Cerebellar cortex (tissue), 1 donor: ENCODE data around the gene RNF4.
"Not testable (repeated sequence)": the region's sequence is repeated elsewhere in the genome, so short reads cannot be mapped to it uniquely, and the experiment has no call there.

Source experiments
- DNase-seq: peaks from one replicate; pipeline ENCODE4 v3.0.0-alpha.2; 2015; ENCODE audit warnings: low spot score

Gene RNF4

GRCh38 chr4:2534904-2535375 lies 66.0 kb downstream of the RNF4 start:
- DNase-seq, result peak; percentile 21

DNA sequence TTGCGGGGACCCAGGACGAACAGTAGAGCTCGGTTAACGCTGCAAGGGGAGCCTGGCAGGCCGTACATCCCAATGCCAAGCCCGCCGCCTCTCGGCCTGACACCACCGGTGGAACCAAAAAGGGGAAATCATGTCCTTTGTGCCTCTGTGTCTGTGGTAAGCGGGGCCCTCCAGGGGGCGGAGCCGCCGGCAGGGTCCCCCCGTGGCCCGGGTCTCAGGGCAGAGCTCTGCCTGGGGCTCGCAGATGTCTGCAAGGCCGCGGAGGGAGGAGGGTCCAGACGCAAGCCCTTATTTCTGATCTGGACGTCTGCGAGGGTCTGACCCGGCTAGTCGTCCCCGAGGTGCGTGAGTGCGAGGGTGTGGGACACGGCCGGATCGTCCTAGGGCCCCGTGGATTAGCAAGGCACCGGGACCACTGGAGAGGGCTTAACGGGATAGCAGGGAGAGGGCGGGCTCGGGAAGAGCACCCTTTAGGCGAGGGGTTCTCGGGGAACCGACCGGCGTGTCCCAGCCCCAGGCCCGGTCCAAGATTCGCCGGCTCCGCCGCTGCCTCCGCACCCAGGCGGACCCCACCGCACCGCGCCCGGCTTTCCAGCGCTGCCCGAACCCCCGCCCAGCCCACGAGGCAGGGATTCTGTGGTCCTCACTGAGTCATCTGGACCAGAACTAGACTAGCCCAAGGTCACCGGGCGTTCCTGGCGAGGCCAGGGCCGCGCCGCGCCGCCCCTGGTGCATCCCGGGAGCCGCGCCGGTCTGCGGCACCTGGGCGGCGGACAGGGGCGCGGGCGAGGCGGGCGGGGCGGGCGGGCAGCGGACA lies 66.7 kb downstream of the RNF4 start:
- DNase-seq, result peak; percentile 42

DNA sequence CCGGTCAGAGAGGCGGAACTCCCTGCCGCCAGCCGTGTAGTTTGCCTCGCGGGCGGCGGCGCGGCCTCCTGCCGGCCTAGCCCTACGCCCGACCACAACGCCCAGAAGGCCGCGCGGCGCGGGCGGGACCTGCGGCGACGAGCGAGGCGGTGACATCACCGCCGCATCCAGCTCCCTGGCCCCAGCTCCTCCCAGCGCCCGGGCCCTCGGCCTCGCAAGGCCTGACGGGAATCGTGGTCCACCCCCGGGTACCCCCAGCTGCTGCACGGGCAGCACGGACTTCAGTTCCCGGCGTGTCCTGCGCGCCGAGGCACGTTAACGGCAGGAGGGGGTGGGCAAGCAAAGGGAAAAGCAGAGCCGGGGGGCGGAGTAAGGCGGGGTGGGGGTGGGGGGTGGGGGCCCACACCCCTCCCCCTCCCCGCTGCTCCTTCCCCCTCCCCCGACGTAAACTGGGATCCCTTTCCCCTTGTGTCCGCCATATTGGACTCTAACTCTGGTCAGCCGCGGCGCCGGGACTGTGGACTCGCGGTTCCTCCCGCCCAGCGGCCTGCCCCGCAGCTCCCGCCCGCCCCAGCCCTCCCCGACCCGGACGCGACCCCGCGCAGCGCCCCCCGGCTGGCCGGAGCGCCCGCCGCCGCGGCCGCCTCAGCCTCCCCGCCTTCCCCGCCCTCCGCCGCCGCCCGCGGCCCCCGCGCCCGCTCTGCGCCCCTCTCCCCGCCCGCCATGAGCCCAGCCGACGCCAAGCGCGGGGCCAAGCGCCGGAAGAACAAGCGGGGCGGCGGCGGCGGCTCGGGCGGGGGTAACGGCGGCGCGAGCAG lies 67.5 kb downstream of the RNF4 start, which contains the start of gene FAM193A:
TSS of gene FAM193A (plus strand) at position 455 of the 818 bp plus-strand sequence. CDS start at position 724, 269 bp downstream.
- peak; percentile 99 for DNase-seq

- peak; percentile 38 for DNase-seq
Observed at GRCh38 chr4:2537011-2537830, 68.3 kb downstream of the RNF4 start.

- DNase-seq, result not testable (repeated sequence)
Observed at GRCh38 chr4:2543580-2544191, 74.8 kb downstream of the RNF4 start.

- DNase-seq, result no peak
Observed at GRCh38 chr4:2545321-2546013, 76.6 kb downstream of the RNF4 start.

DNA sequence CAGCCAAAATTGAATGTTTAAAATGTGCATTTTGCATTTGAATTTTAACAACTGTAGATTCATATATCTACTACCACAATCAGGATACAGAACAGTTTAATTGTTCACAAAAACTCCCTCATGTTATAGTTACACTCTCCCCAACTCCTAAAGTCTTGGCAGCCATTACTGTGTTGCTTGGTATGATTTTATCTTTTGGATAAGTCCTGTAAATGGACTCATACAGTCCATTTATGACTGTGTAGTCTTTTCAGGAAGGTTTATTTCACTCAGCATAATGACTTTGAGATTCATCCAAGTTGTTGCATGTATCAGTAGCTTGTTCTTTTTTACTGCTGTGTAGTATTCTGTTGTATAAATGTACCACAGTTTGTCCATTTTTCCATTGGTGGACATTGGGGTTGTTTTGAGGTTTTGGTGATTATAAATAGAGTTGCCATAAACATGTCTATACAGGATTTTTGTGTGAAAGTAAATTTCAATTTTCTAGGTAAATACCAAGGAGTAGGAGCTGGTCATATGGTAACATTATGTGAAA lies 77.4 kb downstream of the RNF4 start:
- DNase-seq, result no peak

DNA sequence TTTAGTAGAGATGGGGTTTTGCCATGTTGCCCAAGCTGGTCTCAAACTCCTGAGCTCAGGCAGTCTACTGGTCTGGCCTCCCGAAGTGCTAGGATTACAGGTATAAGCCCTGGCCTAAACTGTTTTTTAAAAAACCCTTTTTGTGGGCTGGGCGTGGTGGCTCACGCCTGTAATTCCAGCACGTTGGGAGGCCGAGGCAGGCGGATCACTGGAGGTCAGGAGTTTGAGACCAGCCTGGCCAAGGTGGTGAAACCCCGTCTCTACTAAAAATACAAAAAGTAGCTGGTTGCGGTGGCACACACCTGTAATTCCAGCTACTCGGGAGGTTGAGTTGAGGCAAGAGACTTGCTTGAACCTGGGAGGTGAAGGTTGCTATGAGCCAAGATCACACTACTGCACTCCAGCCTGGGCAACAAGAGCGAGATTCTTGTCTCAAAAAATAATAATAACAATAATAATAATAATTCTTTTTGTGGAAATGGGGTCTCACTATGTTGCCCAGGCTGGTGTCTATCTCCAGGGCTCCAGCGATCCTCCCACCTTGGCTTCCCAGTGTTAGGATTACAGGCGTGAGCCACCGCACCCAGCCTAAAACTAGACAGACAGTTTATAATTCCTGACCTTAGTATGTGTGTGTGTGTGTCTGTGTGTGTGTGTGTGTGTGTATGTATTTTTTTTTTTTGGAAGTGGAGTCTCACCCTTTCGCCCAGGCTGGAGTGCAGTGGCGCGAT lies 78.2 kb downstream of the RNF4 start:
- DNase-seq, result not testable (repeated sequence)

DNA sequence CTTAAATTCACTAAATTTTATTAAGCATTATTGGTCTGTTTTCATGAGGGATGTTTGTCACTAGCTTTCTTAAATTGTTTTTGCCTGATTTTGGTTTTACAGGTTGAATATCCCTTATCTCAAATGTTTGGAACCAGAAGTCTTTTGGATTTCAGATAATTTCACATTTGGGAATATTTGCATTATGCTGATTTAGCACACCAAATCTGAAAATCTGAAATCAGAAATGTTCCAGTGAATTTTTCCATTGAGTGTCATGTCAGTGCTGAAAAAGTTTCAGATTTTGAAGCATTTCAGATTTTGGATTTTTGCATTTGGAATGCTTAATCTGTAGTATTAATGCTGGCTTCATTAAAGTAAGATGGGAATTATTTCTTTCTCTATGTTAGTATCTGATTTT lies 82.2 kb downstream of the RNF4 start:
- DNase-seq, result no peak

DNA sequence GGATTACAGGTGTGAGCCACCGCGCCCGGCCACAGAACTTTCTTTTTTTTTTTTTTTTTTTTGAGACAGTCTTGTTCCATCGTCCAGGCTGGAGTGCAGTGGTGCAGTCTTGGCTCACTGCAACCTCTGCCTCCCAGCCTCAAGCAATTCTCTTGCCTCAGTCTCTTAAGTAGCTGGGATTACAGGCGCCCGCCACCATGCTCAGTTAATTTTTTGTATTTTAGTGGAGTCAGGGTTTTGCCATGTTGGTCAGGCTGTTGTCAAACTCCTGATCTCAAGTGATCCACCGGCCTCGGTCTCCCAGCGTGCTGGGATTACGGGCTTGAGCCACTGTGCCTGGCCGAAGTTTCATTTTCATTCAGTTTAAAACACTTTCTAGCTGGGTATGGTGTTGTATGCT lies 83.9 kb downstream of the RNF4 start:
- DNase-seq, result no peak

- no peak for DNase-seq
Observed at GRCh38 chr4:2558301-2558700, 89.4 kb downstream of the RNF4 start.

DNA sequence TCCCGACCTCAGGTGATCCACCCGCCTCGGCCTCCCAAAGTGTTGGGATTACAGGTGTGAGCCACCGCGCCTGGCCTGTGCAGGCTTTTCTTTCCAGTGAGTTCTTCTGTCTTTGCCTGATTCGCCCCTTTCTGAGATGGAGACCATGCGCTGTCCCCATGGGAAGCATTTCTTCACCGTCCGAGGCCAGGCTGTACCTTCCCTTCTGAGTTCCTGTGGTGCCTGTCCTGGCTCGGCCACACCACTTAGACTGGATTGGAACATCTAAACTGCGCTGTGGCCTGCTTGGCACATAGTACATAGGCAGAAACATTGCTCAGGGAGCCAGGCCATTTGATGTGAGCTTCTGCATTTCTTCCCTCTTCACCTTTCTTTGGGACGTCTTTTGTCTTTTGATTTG lies 91.3 kb downstream of the RNF4 start:
- DNase-seq, result no peak
